Testis (tissue), 2 donors: Measurements from ENCODE around the gene CMTM2.

Experiments used
- POLR2A ChIP-seq: fragments of 450-650 bp; IDR thresholded peaks from one replicate; pipeline ENCODE4 v1.6.1; 2017; ENCODE audit warnings: antibody characterized with exemption, mild to moderate bottlenecking, moderate library complexity
- TF ChIP-seq, protein P1 (sequence below), 3 experiments: fragments of 450-650 bp in 2 of 3; fragments of 200-600 bp in 1 of 3; sonication (generic) in 1 of 3; IDR thresholded peaks; one replicate each; pipeline ENCODE4 v1.5.1; 2016 to 2019; ENCODE audit warnings: antibody characterized with exemption in 3 of 3, mild to moderate bottlenecking in 2 of 3, moderate library complexity in 1 of 3

DNA sequence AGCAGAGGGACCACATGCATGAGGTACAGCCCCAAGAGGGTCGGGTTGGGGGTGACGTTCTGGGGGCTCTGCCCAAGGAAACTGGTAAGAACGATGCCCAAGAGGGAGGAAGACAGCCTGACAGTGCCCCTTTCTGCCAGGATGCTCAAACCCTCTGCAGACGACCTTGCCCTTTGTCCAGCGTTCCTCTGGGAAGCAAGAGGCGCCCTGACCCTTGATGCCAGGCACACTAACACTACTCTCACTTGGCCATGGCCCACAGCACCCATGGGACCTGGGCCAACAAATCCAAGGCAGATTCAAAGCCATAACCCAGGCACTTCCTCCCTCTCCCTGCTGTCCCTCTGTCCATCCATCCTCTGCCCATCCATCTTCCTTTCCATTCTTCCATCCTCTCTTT, 49.8 kb upstream of the CMTM2 start:
- TF ChIP-seq POLR2A: no peak
- TF ChIP-seq, protein P1, sequence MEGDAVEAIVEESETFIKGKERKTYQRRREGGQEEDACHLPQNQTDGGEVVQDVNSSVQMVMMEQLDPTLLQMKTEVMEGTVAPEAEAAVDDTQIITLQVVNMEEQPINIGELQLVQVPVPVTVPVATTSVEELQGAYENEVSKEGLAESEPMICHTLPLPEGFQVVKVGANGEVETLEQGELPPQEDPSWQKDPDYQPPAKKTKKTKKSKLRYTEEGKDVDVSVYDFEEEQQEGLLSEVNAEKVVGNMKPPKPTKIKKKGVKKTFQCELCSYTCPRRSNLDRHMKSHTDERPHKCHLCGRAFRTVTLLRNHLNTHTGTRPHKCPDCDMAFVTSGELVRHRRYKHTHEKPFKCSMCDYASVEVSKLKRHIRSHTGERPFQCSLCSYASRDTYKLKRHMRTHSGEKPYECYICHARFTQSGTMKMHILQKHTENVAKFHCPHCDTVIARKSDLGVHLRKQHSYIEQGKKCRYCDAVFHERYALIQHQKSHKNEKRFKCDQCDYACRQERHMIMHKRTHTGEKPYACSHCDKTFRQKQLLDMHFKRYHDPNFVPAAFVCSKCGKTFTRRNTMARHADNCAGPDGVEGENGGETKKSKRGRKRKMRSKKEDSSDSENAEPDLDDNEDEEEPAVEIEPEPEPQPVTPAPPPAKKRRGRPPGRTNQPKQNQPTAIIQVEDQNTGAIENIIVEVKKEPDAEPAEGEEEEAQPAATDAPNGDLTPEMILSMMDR (IDR thresholded peaks at IDR 0.05): no peak
